AML-193 (cell line): ENCODE results near the gene LPIN3.

ENCODE experiments used
- DNase-seq, 2 experiments: peaks; one replicate each; lab custom pipeline; 2025; lab: John Stamatoyannopoulos, UW

Gene LPIN3

GRCh38 chr20:41393705-41394066 is 53.1 kb downstream of the LPIN3 start:
- DNase-seq: no peak

GRCh38 chr20:41394081-41394480 is 53.5 kb downstream of the LPIN3 start:
- DNase-seq: no peak

DNA sequence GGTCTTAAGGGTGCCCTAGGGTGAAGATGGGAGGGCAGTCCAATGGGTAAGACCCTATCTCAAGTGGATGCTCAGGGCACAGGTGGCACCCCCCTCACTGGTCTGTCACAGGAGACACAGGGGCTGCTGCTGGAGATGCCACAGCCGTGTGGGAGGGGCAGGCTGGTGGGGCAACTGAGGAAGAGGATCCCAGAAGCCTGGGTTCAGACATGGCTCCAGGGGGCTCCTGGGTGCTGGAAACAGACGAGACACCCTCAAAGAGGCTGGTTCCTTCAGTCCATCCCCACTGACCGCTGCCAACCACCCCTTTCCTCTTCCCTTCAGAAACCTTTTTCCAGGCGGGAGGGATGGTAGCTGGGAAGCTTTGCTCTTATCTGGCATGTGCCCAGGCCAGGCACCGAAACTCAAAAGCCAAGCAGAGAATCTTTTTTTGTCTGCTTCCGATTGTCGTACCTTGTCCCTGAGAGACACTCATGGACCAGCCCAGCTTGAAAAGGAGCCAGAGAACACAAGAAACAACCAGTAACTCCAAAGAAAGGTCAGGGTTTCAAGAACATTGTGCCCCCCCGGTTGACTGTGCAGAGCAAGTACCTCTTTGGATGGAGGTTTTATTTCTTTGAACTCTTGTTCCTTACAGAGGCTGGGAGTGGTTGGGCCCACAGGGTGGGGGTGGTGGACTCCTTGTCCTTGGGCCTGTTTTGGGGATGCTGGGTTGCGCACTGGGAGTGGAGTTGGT is 54.5 kb downstream of the LPIN3 start:
- DNase-seq: no peak

GRCh38 chr20:41395667-41396664 is 55.3 kb downstream of the LPIN3 start:
- DNase-seq: no peak

GRCh38 chr20:41398408-41398807 is 57.8 kb downstream of the LPIN3 start:
- no peak for DNase-seq

DNA sequence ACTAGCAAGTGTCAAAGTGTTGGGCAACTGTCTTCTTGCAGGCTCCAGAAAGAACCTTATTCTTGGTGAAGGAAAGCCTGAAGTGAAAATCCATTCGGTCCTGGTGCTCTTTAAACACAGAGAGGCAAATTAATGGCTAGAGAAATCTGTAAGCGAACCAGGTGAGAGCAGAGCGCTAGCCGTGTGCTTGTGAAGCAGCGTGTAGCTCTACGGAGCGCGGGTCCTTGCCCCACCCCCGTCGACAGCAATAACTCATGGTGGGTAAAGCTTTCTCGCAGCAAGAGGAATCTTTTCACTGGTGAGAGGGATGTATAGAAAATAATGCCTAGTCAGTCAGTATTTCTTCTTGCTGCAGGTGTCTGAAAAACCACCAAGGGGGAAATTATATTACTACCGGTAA is 63.0 kb downstream of the LPIN3 start:
- DNase-seq: no peak

GRCh38 chr20:41405436-41405835 is 64.8 kb downstream of the LPIN3 start:
- no peak for DNase-seq

DNA sequence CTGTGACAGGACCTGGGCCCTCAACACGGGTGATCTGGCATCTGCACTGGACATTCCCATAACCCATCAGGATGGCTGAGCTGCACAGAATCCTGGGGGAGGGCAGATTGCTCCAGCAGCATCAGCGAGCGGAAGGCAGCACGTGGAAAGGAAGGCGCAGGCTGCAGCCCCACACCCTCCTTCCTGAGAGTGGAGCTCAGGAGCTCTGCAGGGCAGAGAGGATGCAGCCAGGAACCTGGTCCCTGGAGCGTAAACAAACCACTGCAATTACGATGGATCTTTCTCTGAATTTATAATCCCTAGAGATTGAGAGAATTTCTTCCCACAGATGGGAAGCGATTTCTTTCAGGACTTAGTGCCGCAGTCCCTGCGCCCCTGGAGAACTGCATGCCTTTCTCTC is 65.7 kb downstream of the LPIN3 start:
- DNase-seq: no peak

DNA sequence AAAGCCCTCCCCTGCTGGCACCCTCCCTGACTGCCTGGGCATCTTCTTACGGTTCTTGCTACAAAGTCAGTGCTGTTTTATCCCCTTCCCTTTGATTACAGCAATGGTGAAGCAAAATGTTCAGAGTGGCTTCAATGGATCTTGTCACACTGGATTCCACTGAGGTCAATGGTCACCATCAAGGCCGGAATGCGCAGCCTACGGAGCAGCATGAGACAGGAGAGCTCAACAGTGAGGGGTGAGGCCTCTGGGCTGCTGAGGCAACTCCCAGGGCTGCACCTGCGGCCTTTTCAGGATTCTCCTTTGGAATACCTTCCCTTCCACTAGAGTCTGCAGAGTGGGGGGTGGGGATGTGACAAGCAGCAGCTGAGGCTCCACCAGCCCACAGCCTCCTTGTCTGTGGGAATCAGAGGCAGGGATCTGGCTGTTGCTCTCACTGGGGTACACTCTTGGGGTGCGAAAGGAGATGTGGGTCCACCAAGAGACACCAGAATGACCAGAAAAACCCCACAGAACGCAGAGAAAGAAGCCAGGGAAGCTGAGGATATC is 66.3 kb downstream of the LPIN3 start:
- DNase-seq: no peak

DNA sequence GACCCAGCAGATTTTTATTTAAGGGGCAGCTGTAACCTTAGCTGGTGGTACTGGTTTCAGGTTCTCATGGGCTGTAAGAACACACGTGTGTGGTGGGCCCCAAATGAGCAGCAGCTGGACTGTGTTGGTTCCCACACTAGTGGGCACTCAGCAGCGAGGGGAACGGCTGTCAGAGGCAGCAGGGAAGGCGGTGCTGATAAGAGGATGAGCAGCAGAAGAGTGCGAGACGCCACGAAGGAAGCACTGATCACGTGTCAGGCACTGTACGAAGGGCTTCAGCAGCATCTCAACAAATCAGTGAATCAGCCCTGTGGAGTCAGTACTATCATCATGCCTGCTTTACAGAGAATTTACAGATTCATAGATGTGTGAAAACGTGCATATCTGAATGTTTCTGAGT is 67.0 kb downstream of the LPIN3 start:
- DNase-seq: no peak

DNA sequence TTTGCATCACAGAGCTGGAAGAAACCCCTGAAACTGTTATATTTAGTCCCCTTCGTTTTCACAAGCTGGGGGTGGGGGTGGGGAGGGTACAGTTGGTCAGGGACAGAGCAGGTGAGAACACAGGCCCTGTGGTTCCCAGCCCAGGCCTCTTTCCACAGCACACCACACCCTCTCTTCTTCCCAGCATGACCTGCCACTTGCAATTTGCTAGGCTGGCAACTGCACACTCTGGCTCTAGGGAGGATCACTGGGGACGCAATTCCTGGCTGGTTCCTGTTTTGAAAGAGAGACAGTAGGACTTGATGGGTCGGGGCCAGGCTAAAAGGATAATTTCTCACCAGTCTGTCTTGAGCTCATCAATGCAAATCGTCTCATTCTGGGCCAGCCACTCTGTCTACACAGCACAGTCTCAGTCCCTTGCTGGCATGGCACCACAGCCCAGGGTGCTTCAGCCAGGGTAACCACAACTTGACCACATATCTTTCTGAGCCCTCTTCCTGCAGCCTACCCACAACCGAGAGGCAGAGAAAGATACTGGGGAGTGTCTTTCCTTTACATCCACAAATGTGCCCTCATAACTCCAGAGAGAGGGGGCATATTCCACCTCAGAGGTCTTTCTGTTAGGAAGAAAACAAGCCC is 67.7 kb downstream of the LPIN3 start:
- DNase-seq: peak; percentile 59 to 60

GRCh38 chr20:41408986-41409385 is 68.4 kb downstream of the LPIN3 start:
- peak; percentile 39 to 53 for DNase-seq
